ENCODE measurements around the gene SNX9. TPM values are rescaled to one million over a fixed set of nuclear protein-coding genes. Genes with fewer than 3 reads are reported as not detected.

The SNX9 gene
- polyA plus RNA-seq, 4 donors, result 36.4 to 57.8 (median 51.3) TPM

GRCh38 chr6:157806131-157806855, 16.8 kb upstream of the SNX9 start:
- Histone ChIP-seq H3K27me3 (ENCODE audit: control insufficient read depth in 3 of 3, insufficient read depth in 3 of 3, low read length in 3 of 3) (no peaks in the 10 kb centered on the region), H3K4me3 (ENCODE audit: low read depth in 1 of 3, low read length in 3 of 3) (no peak overlapping the region), H3K4me1 (ENCODE audit: control insufficient read depth in 3 of 3, insufficient read depth in 2 of 3, low read depth in 1 of 3, low read length in 2 of 3) (peaks cover 0 to 2% (median 0%) of the 10 kb centered on the region in 3 donors), H3K9me3 (ENCODE audit: control insufficient read depth in 2 of 2, insufficient read depth in 1 of 2, low read depth in 1 of 2, low read length in 1 of 2) (peaks cover 0 to 4% of the 10 kb centered on the region in 2 donors), H3K36me3 (ENCODE audit: control insufficient read depth in 3 of 3, insufficient read depth in 2 of 3, low read depth in 1 of 3, low read length in 3 of 3) (no peaks in the 10 kb centered on the region), H3K27ac (ENCODE audit: low read depth in 1 of 3, low read length in 2 of 3) (no peak overlapping the region)
- 64 to 76% (median 73%) methylated on average over 3 of the region's 3 CpGs for WGBS, 3 donors
- no peak for FAIRE-seq
- DNase-seq, result no peak

GRCh38 chr6:157806856-157807215, 16.2 kb upstream of the SNX9 start:
- WGBS, 3 donors, result 85 to 100% (median 93%) methylated on average over 3 of the region's 3 CpGs
- FAIRE-seq (no peak), DNase-seq (no peak)
- peaks cover 0 to 4% of the 10 kb centered on the region in 2 donors for H3K9me3 ChIP-seq (ENCODE audit: control insufficient read depth in 2 of 2, insufficient read depth in 1 of 2, low read depth in 1 of 2, low read length in 1 of 2)
- no peaks in the 10 kb centered on the region for H3K27me3 ChIP-seq (ENCODE audit: control insufficient read depth in 3 of 3, insufficient read depth in 3 of 3, low read length in 3 of 3)
- H3K36me3 ChIP-seq (ENCODE audit: control insufficient read depth in 3 of 3, insufficient read depth in 2 of 3, low read depth in 1 of 3, low read length in 3 of 3), result no peaks in the 10 kb centered on the region
- peaks cover 0 to 2% (median 0%) of the 10 kb centered on the region in 3 donors for H3K4me1 ChIP-seq (ENCODE audit: control insufficient read depth in 3 of 3, insufficient read depth in 2 of 3, low read depth in 1 of 3, low read length in 2 of 3)
- no peak overlapping the region for H3K4me3 ChIP-seq (ENCODE audit: low read depth in 1 of 3, low read length in 3 of 3)
- no peak overlapping the region for H3K27ac ChIP-seq (ENCODE audit: low read depth in 1 of 3, low read length in 2 of 3)

GRCh38 chr6:157808405-157808950, 14.6 kb upstream of the SNX9 start:
- no peak overlapping the region for H3K4me3 ChIP-seq (ENCODE audit: low read depth in 1 of 3, low read length in 3 of 3)
- no peak for DNase-seq
- peaks cover 0 to 4% of the 10 kb centered on the region in 2 donors for H3K9me3 ChIP-seq (ENCODE audit: control insufficient read depth in 2 of 2, insufficient read depth in 1 of 2, low read depth in 1 of 2, low read length in 1 of 2)
- FAIRE-seq, result no peak
- no peak overlapping the region for H3K27ac ChIP-seq (ENCODE audit: low read depth in 1 of 3, low read length in 2 of 3)
- H3K36me3 ChIP-seq (ENCODE audit: control insufficient read depth in 3 of 3, insufficient read depth in 2 of 3, low read depth in 1 of 3, low read length in 3 of 3), result no peaks in the 10 kb centered on the region
- no peaks in the 10 kb centered on the region for H3K27me3 ChIP-seq (ENCODE audit: control insufficient read depth in 3 of 3, insufficient read depth in 3 of 3, low read length in 3 of 3)
- 83 to 93% (median 84%) methylated on average over 2 of the region's 2 CpGs for WGBS, 3 donors
- H3K4me1 ChIP-seq (ENCODE audit: control insufficient read depth in 3 of 3, insufficient read depth in 2 of 3, low read depth in 1 of 3, low read length in 2 of 3), result peaks cover 0 to 2% (median 0%) of the 10 kb centered on the region in 3 donors

- H3K27me3 ChIP-seq (ENCODE audit: control insufficient read depth in 3 of 3, insufficient read depth in 3 of 3, low read length in 3 of 3), result no peaks in the 10 kb centered on the region
- DNase-seq (no peak), FAIRE-seq (no peak)
- peaks cover 0 to 4% of the 10 kb centered on the region in 2 donors for H3K9me3 ChIP-seq (ENCODE audit: control insufficient read depth in 2 of 2, insufficient read depth in 1 of 2, low read depth in 1 of 2, low read length in 1 of 2)
- H3K4me1 ChIP-seq (ENCODE audit: control insufficient read depth in 3 of 3, insufficient read depth in 2 of 3, low read depth in 1 of 3, low read length in 2 of 3), result peaks cover 0 to 2% (median 0%) of the 10 kb centered on the region in 3 donors
- no peaks in the 10 kb centered on the region for H3K36me3 ChIP-seq (ENCODE audit: control insufficient read depth in 3 of 3, insufficient read depth in 2 of 3, low read depth in 1 of 3, low read length in 3 of 3)
- no peak overlapping the region for H3K27ac ChIP-seq (ENCODE audit: low read depth in 1 of 3, low read length in 2 of 3)
- WGBS, 3 donors, result 68 to 81% (median 75%) methylated on average over 1 of the region's 1 CpG
- no peak overlapping the region for H3K4me3 ChIP-seq (ENCODE audit: low read depth in 1 of 3, low read length in 3 of 3)
Observed at GRCh38 chr6:157809613-157810012, 13.4 kb upstream of the SNX9 start.

GRCh38 chr6:157811137-157811475, 11.9 kb upstream of the SNX9 start:
- no peaks in the 10 kb centered on the region for H3K36me3 ChIP-seq (ENCODE audit: control insufficient read depth in 3 of 3, insufficient read depth in 2 of 3, low read depth in 1 of 3, low read length in 3 of 3)
- no peak overlapping the region for H3K27ac ChIP-seq (ENCODE audit: low read depth in 1 of 3, low read length in 2 of 3)
- no peaks in the 10 kb centered on the region for H3K27me3 ChIP-seq (ENCODE audit: control insufficient read depth in 3 of 3, insufficient read depth in 3 of 3, low read length in 3 of 3)
- no peak overlapping the region for H3K4me3 ChIP-seq (ENCODE audit: low read depth in 1 of 3, low read length in 3 of 3)
- no peak for DNase-seq
- no peak for FAIRE-seq
- H3K4me1 ChIP-seq (ENCODE audit: control insufficient read depth in 3 of 3, insufficient read depth in 2 of 3, low read depth in 1 of 3, low read length in 2 of 3), result peaks cover 0 to 2% (median 0%) of the 10 kb centered on the region in 3 donors
- peaks cover 0 to 4% of the 10 kb centered on the region in 2 donors for H3K9me3 ChIP-seq (ENCODE audit: control insufficient read depth in 2 of 2, insufficient read depth in 1 of 2, low read depth in 1 of 2, low read length in 1 of 2)

- 86 to 91% (median 87%) methylated on average over 3 of the region's 3 CpGs for WGBS, 3 donors
- FAIRE-seq, result no peak
- H3K36me3 ChIP-seq (ENCODE audit: control insufficient read depth in 3 of 3, insufficient read depth in 2 of 3, low read depth in 1 of 3, low read length in 3 of 3), result no peaks in the 10 kb centered on the region
- H3K9me3 ChIP-seq (ENCODE audit: control insufficient read depth in 2 of 2, insufficient read depth in 1 of 2, low read depth in 1 of 2, low read length in 1 of 2), result peaks cover 0 to 4% of the 10 kb centered on the region in 2 donors
- no peaks in the 10 kb centered on the region for H3K27me3 ChIP-seq (ENCODE audit: control insufficient read depth in 3 of 3, insufficient read depth in 3 of 3, low read length in 3 of 3)
- no peak overlapping the region for H3K4me3 ChIP-seq (ENCODE audit: low read depth in 1 of 3, low read length in 3 of 3)
- H3K27ac ChIP-seq (ENCODE audit: low read depth in 1 of 3, low read length in 2 of 3), result peak overlapping the region in 1 of 3 donors; percentile 51
- DNase-seq, result peak in 1 of 2 donors; percentile 58
- peaks cover 0 to 2% (median 0%) of the 10 kb centered on the region in 3 donors for H3K4me1 ChIP-seq (ENCODE audit: control insufficient read depth in 3 of 3, insufficient read depth in 2 of 3, low read depth in 1 of 3, low read length in 2 of 3)
Observed at GRCh38 chr6:157811476-157812173, 11.4 kb upstream of the SNX9 start.

- Histone ChIP-seq H3K27me3 (ENCODE audit: control insufficient read depth in 3 of 3, insufficient read depth in 3 of 3, low read length in 3 of 3) (no peaks in the 10 kb centered on the region), H3K36me3 (ENCODE audit: control insufficient read depth in 3 of 3, insufficient read depth in 2 of 3, low read depth in 1 of 3, low read length in 3 of 3) (no peaks in the 10 kb centered on the region), H3K4me3 (ENCODE audit: low read depth in 1 of 3, low read length in 3 of 3) (no peak overlapping the region), H3K27ac (ENCODE audit: low read depth in 1 of 3, low read length in 2 of 3) (peak overlapping the region in 2 of 3 donors; percentile 51 to 76), H3K9me3 (ENCODE audit: control insufficient read depth in 2 of 2, insufficient read depth in 1 of 2, low read depth in 1 of 2, low read length in 1 of 2) (peaks cover 0 to 4% of the 10 kb centered on the region in 2 donors), H3K4me1 (ENCODE audit: control insufficient read depth in 3 of 3, insufficient read depth in 2 of 3, low read depth in 1 of 3, low read length in 2 of 3) (peaks cover 0 to 2% (median 0%) of the 10 kb centered on the region in 3 donors)
- DNase-seq (no peak), FAIRE-seq (no peak)
Observed at GRCh38 chr6:157812425-157813171, 10.4 kb upstream of the SNX9 start.

- WGBS, 3 donors, result 75 to 89% (median 81%) methylated on average over 5 of the region's 5 CpGs
- no peak for DNase-seq
- H3K27me3 ChIP-seq (ENCODE audit: control insufficient read depth in 3 of 3, insufficient read depth in 3 of 3, low read length in 3 of 3), result no peaks in the 10 kb centered on the region
- peak overlapping the region in 1 of 3 donors; percentile 76 for H3K27ac ChIP-seq (ENCODE audit: low read depth in 1 of 3, low read length in 2 of 3)
- no peak for FAIRE-seq
- peaks cover 0 to 2% (median 0%) of the 10 kb centered on the region in 3 donors for H3K4me1 ChIP-seq (ENCODE audit: control insufficient read depth in 3 of 3, insufficient read depth in 2 of 3, low read depth in 1 of 3, low read length in 2 of 3)
- H3K4me3 ChIP-seq (ENCODE audit: low read depth in 1 of 3, low read length in 3 of 3), result no peak overlapping the region
- H3K9me3 ChIP-seq (ENCODE audit: control insufficient read depth in 2 of 2, insufficient read depth in 1 of 2, low read depth in 1 of 2, low read length in 1 of 2), result peaks cover 0 to 4% of the 10 kb centered on the region in 2 donors
- no peaks in the 10 kb centered on the region for H3K36me3 ChIP-seq (ENCODE audit: control insufficient read depth in 3 of 3, insufficient read depth in 2 of 3, low read depth in 1 of 3, low read length in 3 of 3)
Observed at GRCh38 chr6:157813191-157813590, 9.9 kb upstream of the SNX9 start.
